Measurements from ENCODE around the gene LUZP2.

DNA sequence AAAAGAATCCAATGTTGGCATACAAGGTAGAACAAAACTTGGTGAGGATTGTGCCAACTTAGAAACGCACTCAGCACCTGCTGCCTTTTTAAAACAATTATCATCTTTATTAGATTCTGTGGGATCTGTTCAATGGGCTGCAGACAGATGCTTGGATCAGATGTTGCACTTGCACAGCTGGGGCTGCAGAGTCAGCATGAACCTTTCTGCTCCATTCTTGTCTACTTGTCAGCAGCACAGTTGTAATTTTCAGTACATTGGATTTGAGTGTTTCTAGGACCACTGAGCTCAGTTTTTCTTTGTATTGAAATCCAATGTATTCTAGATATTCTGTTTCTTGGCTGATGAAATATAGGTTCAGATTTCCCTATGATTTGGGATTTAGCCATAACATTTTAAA, 164.5 kb downstream of the LUZP2 start:
- TF ChIP-seq, protein P1, sequence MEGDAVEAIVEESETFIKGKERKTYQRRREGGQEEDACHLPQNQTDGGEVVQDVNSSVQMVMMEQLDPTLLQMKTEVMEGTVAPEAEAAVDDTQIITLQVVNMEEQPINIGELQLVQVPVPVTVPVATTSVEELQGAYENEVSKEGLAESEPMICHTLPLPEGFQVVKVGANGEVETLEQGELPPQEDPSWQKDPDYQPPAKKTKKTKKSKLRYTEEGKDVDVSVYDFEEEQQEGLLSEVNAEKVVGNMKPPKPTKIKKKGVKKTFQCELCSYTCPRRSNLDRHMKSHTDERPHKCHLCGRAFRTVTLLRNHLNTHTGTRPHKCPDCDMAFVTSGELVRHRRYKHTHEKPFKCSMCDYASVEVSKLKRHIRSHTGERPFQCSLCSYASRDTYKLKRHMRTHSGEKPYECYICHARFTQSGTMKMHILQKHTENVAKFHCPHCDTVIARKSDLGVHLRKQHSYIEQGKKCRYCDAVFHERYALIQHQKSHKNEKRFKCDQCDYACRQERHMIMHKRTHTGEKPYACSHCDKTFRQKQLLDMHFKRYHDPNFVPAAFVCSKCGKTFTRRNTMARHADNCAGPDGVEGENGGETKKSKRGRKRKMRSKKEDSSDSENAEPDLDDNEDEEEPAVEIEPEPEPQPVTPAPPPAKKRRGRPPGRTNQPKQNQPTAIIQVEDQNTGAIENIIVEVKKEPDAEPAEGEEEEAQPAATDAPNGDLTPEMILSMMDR (IDR thresholded peaks at IDR 0.05) = no peak
- TF ChIP-seq EZH2 (IDR thresholded peaks at IDR 0.05; ENCODE audit: borderline replicate concordance, insufficient read depth, low read depth, low read length, poor library complexity, severe bottlenecking) = no peak
